HG02943 (cell line): ENCODE measurements around the gene CLEC20A.

Experiments
- ATAC-seq: cut with Tn5 transposase; IDR thresholded peaks from one replicate; pipeline ENCODE4 v1.9.1; 2021; ENCODE audit warnings: mild to moderate bottlenecking, low read depth, moderate library complexity; ENCODE audit not compliant: unreplicated experiment

Gene CLEC20A

DNA sequence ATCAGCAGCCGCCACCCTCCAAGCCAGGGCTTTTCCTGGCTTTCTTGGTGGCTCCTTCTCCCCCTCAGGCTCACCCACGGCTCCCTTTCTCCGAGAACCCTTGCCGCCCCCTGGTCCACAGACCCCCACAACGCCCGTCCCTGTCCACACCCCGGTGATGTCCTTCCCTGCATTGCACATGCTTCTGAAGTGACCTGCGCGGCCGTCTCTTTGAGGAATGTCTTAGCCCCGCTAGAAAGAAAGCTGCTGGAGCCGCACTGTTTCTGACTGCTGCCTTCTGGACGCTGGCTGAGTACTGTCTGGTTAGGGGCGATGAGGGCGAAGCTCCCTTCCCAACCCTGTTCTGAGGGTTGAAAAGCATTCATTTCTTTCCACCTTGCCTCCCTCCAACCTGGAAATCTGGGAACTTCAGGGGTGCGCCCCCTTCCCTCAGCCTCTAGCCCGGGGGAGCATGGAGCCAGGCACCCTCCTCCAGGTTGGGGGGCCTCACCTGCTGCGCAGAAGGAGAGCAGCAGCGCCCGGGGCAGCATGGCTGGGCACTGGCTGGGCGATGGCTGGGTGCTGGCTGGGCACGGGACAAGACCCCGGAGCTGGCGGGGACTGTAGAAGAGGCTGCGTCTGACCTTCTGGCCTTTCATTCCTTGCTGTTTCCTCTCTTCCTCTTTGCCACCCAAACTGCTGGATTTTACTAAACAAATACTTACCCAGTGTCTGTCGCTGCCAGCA, at the start of gene CLEC20A:
Gene CLEC20A (minus strand): TSS at position 555 of the 726 bp plus-strand sequence. CDS start 25 bp downstream, at position 530.
- no peak for ATAC-seq

DNA sequence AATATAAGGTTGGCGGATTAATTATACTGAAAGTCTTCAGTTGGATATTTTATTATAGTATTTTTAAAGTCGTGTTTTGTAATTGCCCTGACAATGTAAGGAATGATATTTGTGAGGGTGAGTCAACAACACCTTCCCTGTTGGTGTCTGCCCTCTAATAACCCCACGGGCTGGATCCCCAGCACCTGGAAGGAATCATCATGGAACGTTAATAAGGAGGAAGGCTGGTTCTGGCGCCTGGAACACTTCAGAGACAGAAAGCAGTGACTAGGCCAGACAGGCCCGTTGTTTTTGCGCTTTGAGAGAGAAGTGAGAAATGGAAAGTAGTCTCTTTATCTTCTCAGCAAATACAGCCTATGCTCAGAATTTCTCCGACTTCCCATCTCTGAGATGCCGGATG, 47.8 kb upstream of the CLEC20A start:
- no peak for ATAC-seq

DNA sequence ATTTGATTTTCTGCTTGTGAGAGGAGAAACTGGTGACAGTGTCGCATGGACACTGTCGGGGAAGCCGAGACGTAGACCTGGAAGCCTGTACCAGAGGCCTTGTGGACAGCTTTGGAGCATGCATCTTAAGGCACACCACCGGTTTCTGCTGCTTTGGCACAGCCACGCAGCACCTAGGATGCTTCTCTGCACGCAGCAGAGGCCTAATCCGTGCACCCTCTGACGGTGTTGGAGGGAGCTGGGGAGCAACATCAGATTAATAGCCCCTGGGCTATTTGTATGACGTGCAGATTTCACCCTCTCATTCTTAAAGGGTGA, 46.5 kb upstream of the CLEC20A start:
- ATAC-seq, result peak; percentile 49

DNA sequence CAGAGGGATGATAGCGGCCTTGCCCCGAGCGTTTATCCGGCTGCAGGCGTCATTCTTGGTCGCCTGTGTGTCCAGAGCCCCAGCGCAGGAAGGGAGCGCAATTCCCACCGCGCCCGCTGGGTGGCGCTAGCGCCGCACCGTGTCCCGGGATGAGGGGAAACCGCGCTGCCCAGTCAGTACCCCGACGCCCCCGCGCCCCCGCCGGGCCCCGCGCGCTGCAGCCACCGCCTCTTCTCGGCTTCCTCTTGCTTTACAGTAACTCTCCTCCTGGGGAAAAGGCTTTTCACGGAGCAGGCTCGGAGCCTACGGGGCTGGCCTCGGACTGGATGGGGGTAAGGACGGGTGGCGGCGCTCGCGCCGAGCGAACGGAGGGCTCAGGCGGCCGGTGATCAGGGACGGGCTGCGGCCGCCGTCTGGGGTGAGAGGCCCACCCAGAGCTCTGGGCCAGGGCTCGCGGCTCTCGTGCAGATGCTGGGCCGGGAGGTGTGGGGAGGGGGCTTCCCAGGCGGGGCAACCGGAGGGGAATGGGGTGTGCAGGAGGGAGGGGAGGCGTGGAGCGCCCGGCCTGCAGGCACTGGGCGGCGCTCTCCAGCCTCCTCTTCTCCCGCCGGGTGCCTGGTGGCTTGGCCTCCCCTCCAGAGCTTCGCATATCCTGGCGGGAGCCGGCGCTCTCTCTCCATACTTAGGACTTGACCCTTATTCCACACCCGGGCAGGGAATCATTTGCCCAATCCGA, 46.0 kb upstream of the CLEC20A start:
- peak; percentile 79 for ATAC-seq

DNA sequence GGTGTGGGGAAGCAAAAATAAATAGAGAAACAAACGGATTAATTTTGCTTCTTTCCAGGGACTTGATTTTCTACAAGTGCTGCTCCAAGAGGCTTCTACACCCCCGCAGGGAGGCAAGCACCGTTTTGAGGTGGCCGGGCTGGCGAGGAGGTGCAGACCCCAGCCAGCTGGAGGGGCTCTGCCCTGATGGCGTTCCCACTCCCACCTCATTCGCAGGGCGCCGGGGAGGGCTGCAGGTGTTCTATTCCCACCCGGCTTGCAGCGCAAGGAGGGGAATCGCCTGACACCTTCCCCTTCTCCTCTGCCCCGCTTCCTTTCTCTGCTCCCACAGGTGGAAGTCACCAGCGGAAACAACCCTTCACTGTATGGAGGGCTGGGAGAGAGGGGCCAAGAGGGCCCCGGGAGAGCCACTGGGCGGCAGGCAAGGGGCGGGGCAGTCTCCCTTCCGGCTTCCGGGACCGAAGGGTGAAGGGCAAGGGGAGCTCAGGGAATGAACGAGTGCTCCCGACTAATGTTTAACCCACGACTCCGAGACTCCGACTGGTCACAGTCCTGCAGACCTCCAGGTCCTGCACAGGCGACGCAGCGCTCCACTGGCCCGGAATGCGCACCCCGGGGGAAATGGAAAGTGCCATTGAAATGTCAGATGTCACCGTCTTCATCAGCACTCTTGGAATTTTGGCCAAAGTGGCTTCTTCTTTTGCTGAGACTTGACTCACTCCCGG, 45.2 kb upstream of the CLEC20A start:
- peak; percentile 38 for ATAC-seq

DNA sequence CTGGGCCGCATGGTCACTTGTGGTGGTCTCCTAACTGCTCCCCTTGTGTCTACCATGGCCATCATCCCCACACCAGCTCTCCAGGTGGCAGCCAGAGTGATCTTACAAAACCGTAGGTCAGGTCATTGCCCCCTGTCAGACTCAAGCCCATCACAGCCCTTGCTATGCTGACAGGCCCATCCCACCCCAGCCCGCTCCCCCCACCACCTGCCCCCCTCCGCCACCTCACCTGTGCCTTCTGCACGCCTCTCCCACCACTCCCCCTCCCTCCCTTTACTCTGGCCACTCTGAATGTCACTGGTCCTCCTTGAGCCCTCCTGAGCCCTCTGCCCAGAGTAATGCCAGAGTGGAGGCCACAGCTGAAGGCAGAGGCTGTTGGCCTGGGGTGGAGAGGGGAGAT, 44.6 kb upstream of the CLEC20A start:
- no peak for ATAC-seq

DNA sequence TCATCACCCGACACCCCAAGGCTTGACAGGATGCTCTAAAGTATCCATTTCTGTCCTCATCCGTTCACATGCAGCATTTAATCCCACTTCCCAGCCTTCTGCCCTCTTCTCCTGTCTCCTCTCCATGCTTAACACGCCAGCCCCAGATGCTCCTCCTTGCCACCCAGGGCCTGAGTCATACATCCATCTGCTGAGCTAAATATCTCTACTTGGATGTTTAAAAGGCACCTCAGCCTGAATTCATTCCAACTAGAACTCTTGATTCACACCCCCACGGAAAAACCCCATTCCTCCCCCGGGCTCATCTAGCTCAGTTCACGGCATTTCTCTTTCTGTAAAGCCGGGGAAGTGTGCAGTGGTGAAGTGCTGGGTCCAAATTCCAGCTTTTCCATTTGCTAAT, 43.9 kb upstream of the CLEC20A start:
- ATAC-seq, result no peak

DNA sequence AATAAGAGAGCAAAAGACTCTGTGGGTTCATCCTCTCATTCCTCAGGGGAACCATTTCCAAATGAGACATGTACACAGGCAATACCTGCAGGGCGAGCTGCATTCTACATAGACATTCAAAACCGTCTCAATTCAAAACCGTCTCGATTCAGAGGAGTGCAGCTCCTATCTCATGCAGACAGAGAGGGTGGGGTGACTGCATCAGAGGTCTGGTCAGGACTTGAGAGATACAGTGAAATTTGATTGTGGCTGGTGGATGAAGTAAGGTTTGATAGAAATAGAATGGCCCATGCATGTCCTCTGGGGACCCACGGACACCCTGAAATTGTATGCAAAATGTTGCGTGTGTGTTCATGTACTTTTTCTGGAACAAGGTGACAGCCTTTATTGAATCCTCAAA, 43.4 kb upstream of the CLEC20A start:
- ATAC-seq, result no peak

DNA sequence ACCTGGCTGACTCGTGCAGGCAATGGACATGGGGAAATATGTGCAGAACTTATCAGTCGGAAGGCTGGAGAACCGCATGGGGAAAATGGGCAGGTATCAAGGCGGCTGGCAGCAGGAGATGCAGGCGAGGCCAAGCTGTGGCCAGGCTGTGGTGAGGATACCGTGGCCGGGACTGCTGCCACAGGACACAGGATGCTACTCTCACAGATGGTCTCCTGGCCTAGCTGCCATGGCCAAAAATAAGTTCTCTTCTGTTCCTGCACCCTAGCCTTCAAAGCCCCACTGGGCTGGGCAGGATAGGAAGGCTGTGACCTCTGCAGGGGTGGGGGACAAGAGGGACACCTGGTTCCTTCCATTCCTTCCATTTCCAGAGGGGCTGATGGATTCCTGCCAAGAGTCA, 42.5 kb upstream of the CLEC20A start:
- no peak for ATAC-seq

DNA sequence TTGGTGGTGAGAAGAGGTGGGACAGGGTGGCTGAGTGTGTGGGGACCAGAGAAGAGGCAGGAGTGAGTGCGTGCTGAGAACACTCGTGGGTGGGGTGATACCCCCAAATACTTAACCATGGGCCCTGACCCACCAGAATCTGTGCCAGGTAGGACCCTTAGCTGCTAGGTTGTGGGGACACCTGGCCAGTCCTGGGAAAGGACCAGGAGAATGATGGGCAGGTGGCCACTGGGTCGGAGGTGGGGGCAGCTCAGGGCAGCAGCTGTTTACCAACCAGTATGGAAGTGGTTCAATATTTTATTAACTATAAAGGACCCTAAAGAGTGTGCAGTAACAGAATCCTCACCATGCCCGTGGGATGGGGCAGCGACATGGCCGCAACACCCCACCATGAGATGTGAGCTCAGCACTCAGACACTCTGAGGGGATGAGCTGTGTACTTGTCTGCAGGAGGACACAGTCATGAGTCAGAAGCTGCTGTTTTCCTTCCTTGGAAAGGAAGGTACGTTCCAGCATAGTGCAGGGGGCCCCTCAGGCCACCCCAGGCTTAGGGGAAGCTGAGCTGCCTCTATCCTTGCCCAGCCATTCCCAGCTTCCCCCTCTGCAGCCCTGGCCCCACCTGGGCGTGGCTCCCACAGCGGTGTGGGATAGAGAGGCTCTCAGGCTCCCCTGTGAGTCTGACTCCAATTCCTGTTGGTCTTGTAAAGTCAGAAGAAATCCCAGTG, 41.6 kb upstream of the CLEC20A start:
- no peak for ATAC-seq

DNA sequence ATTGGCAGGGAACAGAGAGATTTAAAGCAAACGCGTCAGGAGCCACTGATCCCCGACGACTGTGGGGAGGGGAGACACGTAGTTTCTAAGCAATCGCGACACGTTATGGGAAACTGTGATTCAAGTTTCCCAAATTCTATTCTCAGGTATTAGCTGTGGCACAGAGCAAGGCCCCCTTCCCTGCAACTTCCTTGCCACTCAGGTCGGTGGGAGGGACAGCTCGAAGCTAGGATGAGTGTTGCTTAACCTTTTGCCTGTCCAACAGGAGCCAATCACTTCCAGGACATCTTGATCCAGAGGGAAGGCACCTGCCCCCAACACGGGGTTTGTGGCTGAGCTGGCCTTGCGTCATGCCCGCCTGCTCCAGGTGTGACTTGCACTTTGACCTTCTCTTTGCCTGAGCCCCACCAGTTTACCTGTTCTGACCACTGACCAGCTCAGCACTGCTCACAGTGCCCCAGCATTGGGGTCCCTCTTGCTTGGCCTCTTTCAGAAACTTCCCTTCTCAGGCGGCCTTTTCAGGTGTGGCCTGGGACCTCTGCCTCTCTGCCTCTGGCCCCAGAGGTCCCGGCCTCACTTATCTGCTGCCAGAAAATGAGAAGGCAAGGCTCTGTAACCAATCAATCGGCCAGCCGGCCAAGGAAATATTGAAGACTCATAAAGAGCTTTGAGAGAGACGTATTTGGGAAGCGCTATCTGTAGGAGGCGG, 40.8 kb upstream of the CLEC20A start:
- ATAC-seq, result no peak

DNA sequence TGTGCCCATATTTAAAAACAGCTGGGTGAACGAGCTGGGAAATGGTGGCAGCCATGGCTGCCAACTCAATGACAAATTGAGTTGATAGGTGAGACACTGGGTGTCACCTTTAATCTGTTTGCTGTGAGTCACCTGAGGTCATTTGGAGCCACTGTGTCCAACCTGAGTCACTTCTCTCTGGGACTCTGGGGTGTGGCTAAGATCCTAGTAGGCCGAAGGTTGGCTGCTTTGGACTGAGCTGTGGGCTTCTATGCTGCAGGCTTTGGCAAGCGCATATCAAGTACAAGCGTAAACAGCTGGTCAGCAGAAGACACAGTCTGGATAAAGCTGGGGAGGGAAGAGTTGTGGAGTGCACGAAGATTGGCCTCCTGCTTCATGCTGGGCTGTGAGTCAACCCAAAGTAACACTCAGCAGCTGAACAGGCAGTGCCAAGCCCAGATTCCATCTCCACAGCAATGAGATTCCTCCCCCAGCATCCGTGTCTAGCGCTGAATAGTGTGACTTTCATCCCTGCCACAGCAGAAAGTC, 40.1 kb upstream of the CLEC20A start:
- ATAC-seq, result no peak

DNA sequence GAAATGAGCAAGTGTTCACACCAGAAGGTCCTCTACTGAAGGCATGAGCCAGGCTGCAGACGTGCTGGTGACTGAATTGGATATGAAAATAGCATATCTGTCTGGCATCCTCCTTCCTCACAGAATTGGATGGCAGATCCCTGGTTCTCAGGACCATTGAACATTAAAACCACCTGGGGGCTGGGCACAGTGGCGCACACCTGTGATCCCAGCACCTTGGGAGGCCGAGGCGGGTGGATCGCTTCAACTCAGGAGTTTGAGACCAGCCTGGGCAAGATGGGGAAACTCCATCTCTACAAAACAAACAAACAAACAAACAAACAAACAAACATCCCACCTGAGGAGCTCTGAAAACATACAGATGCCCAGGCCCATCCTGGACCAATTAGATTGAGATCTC, 39.6 kb upstream of the CLEC20A start:
- no peak for ATAC-seq

DNA sequence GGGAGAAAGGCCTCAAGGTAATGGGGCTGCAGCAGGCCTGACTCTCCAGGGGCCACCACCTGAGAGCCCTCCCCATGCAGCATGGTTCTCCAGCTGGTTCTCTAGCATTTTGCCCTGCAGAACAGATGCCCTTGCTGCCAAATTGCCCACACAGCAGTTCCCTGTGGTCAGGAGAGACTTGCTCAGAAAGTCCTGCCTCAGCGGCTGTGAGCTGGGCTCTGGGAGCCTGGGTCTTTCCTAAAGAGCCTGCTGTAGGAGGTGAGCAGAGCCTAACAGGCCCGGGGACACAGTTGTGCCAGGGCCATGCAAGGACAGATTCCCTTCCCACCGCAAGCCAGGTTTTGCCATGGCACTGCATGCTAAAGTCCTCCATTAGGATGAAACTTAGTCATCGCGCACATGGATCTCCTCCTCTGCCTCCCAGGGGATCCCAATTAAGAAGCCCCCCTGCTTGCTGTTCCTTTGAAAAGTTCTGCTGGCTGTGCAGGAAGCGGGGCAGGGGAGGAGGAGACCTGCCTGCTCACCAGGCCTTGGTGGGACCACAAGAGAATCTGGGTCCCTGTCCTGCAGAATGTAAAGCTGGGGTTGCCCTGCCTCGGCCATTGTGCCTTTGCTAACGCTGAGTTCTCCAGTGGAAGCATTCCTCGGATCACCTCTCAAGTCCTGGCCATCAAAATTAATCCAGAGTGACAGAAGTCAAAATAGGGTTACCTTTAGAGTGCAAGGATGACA, 37.5 kb upstream of the CLEC20A start:
- ATAC-seq, result no peak

DNA sequence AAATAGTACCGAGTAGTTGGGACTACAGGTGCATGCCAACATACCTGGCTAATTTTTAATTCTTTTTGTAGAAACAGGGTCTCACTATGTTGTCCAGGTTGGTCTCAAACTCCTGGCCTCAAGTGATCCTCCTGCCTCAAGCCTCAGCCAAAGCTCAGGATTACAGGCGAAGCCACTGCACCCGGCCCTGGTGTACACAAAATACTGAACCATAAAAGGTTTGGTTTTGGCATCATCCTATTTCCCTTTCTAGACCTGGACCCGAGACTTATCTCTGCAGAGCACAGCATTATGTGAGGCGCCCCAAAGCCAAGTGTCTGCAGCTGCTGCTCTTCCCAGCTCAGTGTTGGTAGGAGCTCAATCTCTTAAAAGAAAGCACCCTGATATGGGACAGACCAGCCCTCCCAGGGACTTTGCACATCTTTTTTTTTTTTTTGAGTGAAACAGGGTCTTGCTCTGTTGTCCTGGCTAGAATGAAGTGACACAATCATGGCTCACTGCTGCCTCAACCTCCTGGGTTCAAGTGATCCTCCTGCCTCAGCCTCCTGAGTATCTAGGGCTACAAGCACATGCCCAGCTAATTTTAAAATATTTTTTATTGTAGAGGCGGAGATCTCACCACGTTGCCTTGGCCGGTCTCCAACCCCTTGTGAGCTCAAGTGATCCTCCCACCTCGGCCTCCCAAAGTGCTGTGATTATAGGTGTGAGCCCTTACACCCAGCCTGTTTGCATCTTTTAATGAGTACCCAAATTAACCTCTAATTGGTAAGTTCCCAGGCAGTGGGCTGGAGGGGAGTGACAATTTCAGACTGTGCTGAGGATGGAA, 36.6 kb upstream of the CLEC20A start:
- ATAC-seq, result no peak

DNA sequence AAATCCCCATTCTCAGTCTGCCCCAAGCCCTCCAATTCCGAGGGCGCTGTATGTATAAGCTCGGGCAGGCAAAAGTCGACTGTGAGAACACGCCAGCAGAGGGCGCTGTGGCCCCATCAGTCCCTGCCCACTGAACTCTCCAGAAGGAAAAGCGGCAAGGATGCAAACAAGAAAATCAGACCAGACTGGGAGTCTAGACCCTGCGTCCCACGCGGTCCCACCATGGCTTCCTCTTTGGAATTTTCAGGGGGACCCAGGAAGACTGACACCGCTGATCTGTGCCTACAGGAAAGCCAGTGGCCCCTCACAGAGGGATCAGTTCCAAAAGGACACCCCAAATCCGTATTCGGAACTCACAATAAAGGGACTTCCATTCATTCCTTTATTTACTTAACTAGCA, 35.6 kb upstream of the CLEC20A start:
- ATAC-seq, result no peak

DNA sequence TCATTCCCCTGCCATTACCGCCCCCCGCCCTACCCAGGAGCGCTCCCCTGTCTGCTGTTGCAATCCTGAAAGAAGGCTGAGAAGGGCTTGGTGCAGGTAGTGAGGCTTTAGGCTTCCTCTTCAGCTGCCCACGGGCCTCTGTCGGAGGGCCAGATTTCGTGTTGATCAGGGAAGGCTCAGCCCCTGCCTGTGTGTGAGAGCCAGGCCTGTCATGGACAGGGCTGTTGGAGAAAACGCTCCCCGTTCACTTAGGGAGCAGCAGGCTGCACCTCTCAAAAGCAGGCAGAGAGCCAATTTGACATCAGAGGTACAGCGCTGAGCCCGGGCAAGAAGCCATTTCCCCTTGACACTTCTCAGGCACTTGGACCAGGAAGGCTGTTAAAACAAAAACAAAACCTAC, 35.1 kb upstream of the CLEC20A start:
- ATAC-seq, result no peak

DNA sequence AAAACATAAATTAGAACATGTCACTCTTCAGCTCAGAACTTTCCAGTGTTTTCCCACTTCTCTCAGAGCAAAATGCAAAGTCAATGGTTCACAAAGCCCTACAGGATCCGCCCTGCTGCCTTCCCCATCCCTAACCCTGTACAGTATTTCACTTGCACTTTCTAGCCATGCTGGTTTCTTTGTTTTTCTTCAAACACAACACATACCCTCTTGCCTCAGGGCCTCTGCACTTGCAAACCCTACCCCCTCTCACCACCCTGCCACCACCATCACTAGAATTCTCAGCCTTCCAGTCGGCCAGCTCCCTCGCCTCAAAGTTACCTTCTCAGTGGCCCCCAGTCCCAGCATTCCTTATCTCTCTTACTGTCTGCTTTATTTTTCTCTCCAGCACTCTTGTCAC, 33.7 kb upstream of the CLEC20A start:
- ATAC-seq, result no peak

DNA sequence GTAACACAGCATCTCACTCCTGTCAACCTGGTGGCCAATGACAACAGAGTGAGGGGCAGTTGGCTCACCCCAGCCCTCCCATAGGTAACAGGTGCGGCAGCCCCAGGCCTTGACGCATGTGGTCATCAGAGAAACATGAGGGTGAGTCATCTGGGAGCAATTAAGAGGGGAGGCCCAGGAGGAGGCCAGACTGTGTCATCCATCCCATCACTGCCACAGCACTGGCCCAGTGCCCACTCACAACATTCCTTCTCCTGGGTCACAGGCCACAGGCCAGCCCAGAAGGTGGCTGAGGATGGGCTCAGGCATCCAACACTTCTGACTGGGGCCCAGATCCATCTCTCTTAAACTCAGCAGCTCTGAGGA, 33.3 kb upstream of the CLEC20A start:
- ATAC-seq, result no peak
